ENCODE results near the gene CASP1.
"Not testable (repeated sequence)": the region's sequence is repeated elsewhere in the genome, so short reads cannot be mapped to it uniquely, and the experiment has no call there.

CASP1 gene

DNA sequence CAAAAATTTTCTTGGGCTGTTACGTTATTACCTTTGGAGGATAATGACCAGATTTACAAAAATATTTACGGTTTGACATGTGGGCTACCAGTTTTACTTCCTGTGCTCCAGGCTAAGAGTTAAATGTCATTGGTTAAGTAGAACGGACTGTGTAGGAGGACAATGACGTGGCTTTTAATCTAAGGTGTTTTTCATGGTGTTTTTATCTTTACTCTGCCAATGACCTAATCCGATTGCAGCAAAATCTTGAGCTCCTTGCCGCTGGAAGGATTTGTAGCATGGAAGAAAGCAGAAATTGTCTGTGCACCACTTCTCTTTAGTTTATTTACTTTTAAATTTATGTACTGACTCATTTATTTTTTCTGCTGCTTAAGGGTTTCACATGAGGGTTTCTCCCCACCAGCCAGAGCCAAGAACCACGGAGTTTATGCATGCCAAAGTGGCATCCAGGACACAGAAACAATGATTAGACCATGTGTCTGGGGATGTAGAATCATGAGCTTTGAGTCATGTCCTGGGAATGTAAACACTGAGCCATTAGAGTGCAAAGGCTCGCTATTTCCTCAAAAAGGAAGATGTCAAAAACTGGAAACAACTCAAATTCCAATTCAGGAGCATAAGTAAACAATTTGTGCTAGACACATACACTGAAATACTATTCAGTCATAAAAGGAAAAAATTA, 12.1 kb upstream of the CASP1 start:
- no peaks in the 10 kb centered on the region for H3K27me3 ChIP-seq (ENCODE audit: low read depth, low read length)
- no peak overlapping the region for H3K27ac ChIP-seq (ENCODE audit: low read length)
- H3K4me1 ChIP-seq (ENCODE audit: low read length), result peaks cover 9% of the 10 kb centered on the region
- no peak overlapping the region for H2AFZ ChIP-seq (ENCODE audit: low read depth, low read length)
- H3K79me2 ChIP-seq (ENCODE audit: low read length), result no peaks in the 10 kb centered on the region
- no peak overlapping the region for H3K4me3 ChIP-seq (ENCODE audit: low read length)
- H3K9me3 ChIP-seq (ENCODE audit: insufficient read depth, low read length), result no peaks in the 10 kb centered on the region
- H4K20me1 ChIP-seq (ENCODE audit: insufficient read depth, low read length), result no peaks in the 10 kb centered on the region
- H3K36me3 ChIP-seq (replicated peaks; ENCODE audit: low read depth, low read length), result no peaks in the 10 kb centered on the region
- H3K4me2 ChIP-seq (ENCODE audit: low read length), result no peak overlapping the region
- TF ChIP-seq EZH2phosphoT487 (IDR thresholded peaks at IDR 0.05; ENCODE audit: low read depth), result no peak
- H3K9ac ChIP-seq (ENCODE audit: low read length), result no peak overlapping the region

DNA sequence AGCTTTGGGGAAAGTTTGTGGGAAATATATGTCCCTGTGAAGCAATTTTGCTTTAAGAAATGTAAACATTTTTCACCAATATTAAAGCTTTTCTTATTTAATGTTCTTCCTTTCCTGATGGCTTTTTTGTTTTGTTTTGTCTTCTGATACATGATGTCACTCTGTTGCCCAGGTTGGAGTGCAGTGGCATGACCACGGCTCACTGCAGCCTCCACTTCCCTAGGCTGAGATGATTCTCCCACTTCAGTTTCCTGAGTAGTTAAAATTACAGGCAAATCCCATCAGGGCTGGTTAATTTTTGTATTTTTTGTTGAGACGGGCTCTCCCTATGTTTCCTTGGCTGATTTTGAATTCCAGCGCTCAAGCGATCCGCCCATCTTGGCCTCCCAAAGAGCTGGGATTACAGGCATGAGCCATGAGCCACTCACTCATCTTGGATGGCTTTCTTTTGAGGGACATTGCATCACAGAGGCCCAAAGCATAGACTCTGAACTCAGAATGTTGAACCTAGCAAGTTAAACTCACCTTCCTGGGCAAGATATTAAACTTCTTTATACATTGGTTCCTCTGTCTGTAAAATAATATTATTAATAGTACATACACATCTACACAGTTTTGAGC, 10.8 kb upstream of the CASP1 start:
- H4K20me1 ChIP-seq (ENCODE audit: insufficient read depth, low read length), result no peaks in the 10 kb centered on the region
- H3K27ac ChIP-seq (ENCODE audit: low read length), result no peak overlapping the region
- H3K79me2 ChIP-seq (ENCODE audit: low read length), result no peaks in the 10 kb centered on the region
- peak overlapping the region; percentile 86 for H3K4me2 ChIP-seq (ENCODE audit: low read length)
- H3K9me3 ChIP-seq (ENCODE audit: insufficient read depth, low read length), result no peaks in the 10 kb centered on the region
- H3K4me1 ChIP-seq (ENCODE audit: low read length), result peaks cover 9% of the 10 kb centered on the region
- TF ChIP-seq, protein P1, sequence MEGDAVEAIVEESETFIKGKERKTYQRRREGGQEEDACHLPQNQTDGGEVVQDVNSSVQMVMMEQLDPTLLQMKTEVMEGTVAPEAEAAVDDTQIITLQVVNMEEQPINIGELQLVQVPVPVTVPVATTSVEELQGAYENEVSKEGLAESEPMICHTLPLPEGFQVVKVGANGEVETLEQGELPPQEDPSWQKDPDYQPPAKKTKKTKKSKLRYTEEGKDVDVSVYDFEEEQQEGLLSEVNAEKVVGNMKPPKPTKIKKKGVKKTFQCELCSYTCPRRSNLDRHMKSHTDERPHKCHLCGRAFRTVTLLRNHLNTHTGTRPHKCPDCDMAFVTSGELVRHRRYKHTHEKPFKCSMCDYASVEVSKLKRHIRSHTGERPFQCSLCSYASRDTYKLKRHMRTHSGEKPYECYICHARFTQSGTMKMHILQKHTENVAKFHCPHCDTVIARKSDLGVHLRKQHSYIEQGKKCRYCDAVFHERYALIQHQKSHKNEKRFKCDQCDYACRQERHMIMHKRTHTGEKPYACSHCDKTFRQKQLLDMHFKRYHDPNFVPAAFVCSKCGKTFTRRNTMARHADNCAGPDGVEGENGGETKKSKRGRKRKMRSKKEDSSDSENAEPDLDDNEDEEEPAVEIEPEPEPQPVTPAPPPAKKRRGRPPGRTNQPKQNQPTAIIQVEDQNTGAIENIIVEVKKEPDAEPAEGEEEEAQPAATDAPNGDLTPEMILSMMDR (IDR thresholded peaks at IDR 0.05; ENCODE audit: low read depth, low read length), result no peak
- TF ChIP-seq EZH2phosphoT487 (IDR thresholded peaks at IDR 0.05; ENCODE audit: low read depth), result no peak
- H3K4me3 ChIP-seq (ENCODE audit: low read length), result peak overlapping the region; percentile 77
- no peaks in the 10 kb centered on the region for H3K36me3 ChIP-seq (replicated peaks; ENCODE audit: low read depth, low read length)
- peak overlapping the region; percentile 59; the same call in 1 of the 2 replicates for H3K9ac ChIP-seq (ENCODE audit: low read length)
- peak overlapping the region; percentile 88 for H2AFZ ChIP-seq (ENCODE audit: low read depth, low read length)
- no peaks in the 10 kb centered on the region for H3K27me3 ChIP-seq (ENCODE audit: low read depth, low read length)

DNA sequence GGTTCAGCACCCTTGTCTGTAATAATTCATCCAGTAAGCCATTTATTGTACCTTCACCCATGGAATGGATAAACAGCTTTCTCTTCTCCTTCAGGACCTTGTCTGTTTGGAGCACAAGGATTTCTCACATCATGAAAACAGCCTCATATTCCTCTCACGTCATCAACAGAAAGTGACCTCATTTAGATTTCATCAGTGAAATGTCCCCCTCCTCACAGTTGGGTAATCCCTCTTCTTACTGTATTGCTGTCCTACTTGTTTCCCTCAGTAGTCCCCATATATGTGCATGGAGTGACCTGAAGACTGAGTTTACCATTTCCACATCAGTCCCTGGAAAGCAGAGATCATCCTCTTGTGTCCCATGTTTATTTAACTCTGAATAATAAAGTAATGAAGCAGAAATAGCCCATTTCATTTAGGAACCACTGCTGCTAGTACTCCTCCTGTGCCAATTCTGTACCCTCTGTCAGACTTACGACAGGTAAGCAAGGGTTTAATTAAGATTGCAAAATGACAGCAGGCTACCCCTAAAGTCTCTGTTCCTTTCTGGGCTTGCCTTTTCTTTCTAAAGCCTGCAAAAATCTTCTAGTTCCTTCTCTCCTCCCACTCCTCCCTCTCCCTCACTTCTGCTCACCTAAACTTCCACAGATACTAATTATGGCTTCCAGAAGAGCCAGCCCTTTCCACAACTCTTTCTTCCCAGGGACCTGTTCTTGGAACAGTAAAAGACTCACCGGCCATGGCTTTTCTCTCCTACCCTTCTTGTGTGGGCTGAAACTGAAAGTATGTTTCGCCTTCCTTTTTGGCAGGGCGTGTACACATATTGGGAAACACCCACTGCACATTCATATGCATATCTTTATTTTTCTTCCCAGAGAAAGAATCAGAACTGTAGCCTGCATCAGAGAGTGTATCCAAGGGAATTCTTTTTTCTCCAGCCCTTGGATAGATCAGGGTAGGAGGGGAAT, 9.9 kb upstream of the CASP1 start, which contains the start of gene CARD16:
TSS of gene CARD16 (minus strand) at position 779 of the 968 bp plus-strand sequence. CDS start at position 741, 38 bp downstream.
- not testable (repeated sequence) for H4K20me1 ChIP-seq (ENCODE audit: insufficient read depth, low read length); H3K79me2 ChIP-seq (ENCODE audit: low read length); H3K4me1 ChIP-seq (ENCODE audit: low read length); H3K27me3 ChIP-seq (ENCODE audit: low read depth, low read length); H3K36me3 ChIP-seq (replicated peaks; ENCODE audit: low read depth, low read length); H3K9me3 ChIP-seq (ENCODE audit: insufficient read depth, low read length); H3K27ac ChIP-seq (ENCODE audit: low read length)
- Histone ChIP-seq H3K4me3 (ENCODE audit: low read length) (peak within 1 kb of the TSS; percentile 77), H3K4me2 (ENCODE audit: low read length) (peak within 1 kb of the TSS; percentile 86), H3K9ac (ENCODE audit: low read length) (peak within 1 kb of the TSS; percentile 59), H2AFZ (ENCODE audit: low read depth, low read length) (peak within 1 kb of the TSS; percentile 88)

DNA sequence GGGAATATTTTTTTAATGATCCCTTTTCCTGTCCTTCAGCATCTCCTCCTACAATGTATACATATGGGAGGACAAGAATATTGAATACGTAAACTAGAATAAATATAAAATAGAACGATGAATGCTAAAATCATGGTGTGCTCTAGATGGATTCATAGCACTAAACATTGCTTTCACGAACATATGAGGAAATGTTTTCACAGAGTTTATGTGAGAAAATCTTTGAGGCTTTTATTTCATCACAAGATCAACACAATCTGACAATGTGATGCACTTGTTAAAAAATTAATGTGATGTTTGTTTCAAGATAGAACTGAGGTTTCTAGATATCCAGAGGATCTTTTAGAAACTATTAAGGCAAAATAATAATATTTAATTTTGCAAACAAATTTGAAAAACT, 7.2 kb upstream of the CASP1 start:
- Histone ChIP-seq H4K20me1 (ENCODE audit: insufficient read depth, low read length) (no peaks in the 10 kb centered on the region), H3K4me1 (ENCODE audit: low read length) (peaks cover 9% of the 10 kb centered on the region), H3K36me3 (replicated peaks; ENCODE audit: low read depth, low read length) (no peaks in the 10 kb centered on the region), H3K27ac (ENCODE audit: low read length) (no peak overlapping the region), H3K79me2 (ENCODE audit: low read length) (no peaks in the 10 kb centered on the region), H3K9ac (ENCODE audit: low read length) (no peak overlapping the region), H3K4me3 (ENCODE audit: low read length) (no peak overlapping the region), H3K9me3 (ENCODE audit: insufficient read depth, low read length) (no peaks in the 10 kb centered on the region), H2AFZ (ENCODE audit: low read depth, low read length) (no peak overlapping the region), H3K27me3 (ENCODE audit: low read depth, low read length) (no peaks in the 10 kb centered on the region), H3K4me2 (ENCODE audit: low read length) (no peak overlapping the region)
- no peak for TF ChIP-seq EZH2phosphoT487 (IDR thresholded peaks at IDR 0.05; ENCODE audit: low read depth)

DNA sequence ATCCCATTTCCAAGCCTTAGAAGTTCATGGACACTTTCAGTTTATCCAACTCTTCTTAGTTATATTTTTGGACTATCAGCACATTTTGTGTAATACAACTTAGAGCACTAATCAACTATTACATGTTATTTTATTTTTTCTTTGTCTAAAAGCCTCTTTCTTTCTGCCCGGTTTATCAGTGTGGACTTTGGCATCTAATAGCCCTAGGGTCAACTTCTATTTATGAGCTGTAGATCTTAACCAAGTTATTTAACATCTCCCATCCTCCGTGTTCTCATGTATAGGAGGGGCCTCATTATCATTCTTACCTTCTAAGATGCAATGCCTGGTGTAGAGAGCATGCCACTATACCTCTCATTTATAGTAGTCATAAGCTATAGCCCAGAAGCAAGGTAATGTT, 5.8 kb upstream of the CASP1 start:
- H4K20me1 ChIP-seq (ENCODE audit: insufficient read depth, low read length), result no peaks in the 10 kb centered on the region
- H3K36me3 ChIP-seq (replicated peaks; ENCODE audit: low read depth, low read length), result no peaks in the 10 kb centered on the region
- peaks cover 9% of the 10 kb centered on the region for H3K4me1 ChIP-seq (ENCODE audit: low read length)
- no peak for TF ChIP-seq EZH2phosphoT487 (IDR thresholded peaks at IDR 0.05; ENCODE audit: low read depth)
- TF ChIP-seq, protein P1 (IDR thresholded peaks at IDR 0.05; ENCODE audit: low read depth, low read length), result no peak
- no peak overlapping the region for H2AFZ ChIP-seq (ENCODE audit: low read depth, low read length)
- H3K27me3 ChIP-seq (ENCODE audit: low read depth, low read length), result no peaks in the 10 kb centered on the region
- no peaks in the 10 kb centered on the region for H3K9me3 ChIP-seq (ENCODE audit: insufficient read depth, low read length)
- no peak overlapping the region for H3K4me2 ChIP-seq (ENCODE audit: low read length)
- no peaks in the 10 kb centered on the region for H3K79me2 ChIP-seq (ENCODE audit: low read length)
- no peak overlapping the region for H3K4me3 ChIP-seq (ENCODE audit: low read length)
- H3K9ac ChIP-seq (ENCODE audit: low read length), result no peak overlapping the region
- no peak overlapping the region for H3K27ac ChIP-seq (ENCODE audit: low read length)

DNA sequence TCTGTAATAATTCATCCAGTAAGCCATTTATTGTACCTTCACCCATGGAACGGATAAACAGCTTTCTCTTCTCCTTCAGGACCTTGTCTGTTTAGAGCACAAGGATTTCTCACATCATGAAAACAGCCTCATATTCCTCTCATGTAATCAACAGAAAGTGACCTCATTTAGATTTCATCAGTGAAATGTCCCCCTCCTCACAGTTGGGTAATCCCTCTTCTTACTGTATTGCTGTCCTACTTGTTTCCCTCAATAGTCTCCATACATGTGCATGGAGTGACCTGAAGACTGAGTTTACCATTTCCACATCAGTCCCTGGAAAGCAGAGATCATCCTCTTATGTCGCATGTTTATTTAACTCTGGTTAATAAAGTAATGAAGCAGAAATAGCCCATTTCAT, 556 bp downstream of the CASP1 start:
- peak overlapping the region; percentile 74; the same call in 1 of the 2 replicates for H2AFZ ChIP-seq (ENCODE audit: low read depth, low read length)
- H3K4me3 ChIP-seq (ENCODE audit: low read length); H3K27ac ChIP-seq (ENCODE audit: low read length): not testable (repeated sequence)

More for the DNA sequence above, 556 bp downstream of the CASP1 start:
- H3K36me3 ChIP-seq (replicated peaks; ENCODE audit: low read depth, low read length); H3K79me2 ChIP-seq (ENCODE audit: low read length); H3K4me1 ChIP-seq (ENCODE audit: low read length); H4K20me1 ChIP-seq (ENCODE audit: insufficient read depth, low read length); H3K9me3 ChIP-seq (ENCODE audit: insufficient read depth, low read length); H3K27me3 ChIP-seq (ENCODE audit: low read depth, low read length); H3K9ac ChIP-seq (ENCODE audit: low read length): not testable (repeated sequence)
- H3K4me2 ChIP-seq (ENCODE audit: low read length), result peak overlapping the region; percentile 68; the same call in 1 of the 2 replicates
